GM19397 (cell line): ENCODE measurements around the gene PCDHA1.
"Not testable (repeated sequence)": the region's sequence is repeated elsewhere in the genome, so short reads cannot be mapped to it uniquely, and the experiment has no call there.

Experiments
- ATAC-seq: cut with Tn5 transposase; IDR thresholded peaks from one replicate; pipeline ENCODE4 v1.9.1; 2021; ENCODE audit warnings: mild to moderate bottlenecking, moderate library complexity; ENCODE audit not compliant: unreplicated experiment

PCDHA1 gene

GRCh38 chr5:140849831-140850634, 64.1 kb downstream of the PCDHA1 start:
- not testable (repeated sequence) for ATAC-seq

- ATAC-seq: no peak
Observed at GRCh38 chr5:140855772-140856674, 70.1 kb downstream of the PCDHA1 start, which contains the start of gene PCDHA10. PCDHA10 (plus strand) TSS chr5:140855897; CDS start chr5:140856049, 152 bp downstream.

GRCh38 chr5:140857177-140857986, 71.4 kb downstream of the PCDHA1 start:
- no peak for ATAC-seq

DNA sequence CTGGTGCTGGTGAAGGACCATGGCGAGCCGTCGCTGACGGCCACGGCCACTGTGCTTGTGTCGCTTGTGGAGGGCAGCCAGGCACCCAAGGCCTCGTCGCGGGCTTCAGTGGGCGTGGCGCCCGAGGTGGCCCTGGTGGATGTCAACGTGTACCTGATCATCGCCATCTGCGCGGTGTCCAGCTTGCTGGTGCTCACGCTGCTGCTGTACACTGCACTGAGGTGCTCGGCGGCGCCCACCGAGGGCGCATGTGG, 72.0 kb downstream of the PCDHA1 start:
- ATAC-seq: no peak

DNA sequence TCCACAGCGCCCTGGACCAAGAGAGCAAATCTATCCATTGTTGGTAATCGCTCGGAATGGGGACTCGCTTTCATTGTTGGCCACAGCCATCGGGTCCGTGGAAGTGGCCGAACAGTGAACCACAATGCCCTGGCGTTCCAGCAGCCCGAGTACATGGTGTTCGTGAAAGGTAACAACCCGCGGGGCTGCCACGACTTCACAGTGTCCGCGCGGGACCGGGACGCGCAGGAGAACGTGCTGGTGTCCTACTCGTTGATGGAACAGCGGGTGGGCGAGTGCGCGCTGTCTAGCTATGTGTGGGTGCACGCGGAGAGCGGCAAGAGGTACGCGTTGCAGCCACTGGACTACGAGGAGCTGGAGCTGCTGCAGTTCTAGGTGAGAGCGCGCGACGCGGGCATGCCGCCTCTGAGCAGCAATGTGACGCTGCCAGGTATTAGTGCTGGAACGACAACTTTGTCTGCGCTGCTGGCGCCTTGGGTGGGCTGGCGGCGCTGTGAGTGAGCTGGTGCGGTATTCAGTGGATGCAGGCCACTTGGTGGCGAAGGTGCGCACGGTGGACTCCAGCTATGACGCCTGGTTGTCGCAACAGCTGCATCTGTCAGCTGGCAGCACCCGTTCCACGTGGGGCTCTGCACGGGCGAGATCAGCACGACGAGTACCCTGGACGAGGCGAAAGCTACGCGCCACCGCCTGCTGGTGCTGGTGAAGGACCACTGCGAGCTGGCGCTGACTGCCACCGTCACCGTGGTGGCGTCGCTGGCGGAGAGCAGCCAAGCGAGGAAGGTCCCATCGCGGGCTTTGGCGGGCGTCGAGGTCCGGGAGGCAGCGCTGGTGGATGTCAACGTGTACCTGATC, 76.7 kb downstream of the PCDHA1 start:
- no peak for ATAC-seq

- ATAC-seq: no peak
Observed at GRCh38 chr5:140868721-140869554, 83.0 kb downstream of the PCDHA1 start, which contains the start of gene PCDHA11. PCDHA11 (plus strand) TSS chr5:140868957; CDS start chr5:140869104, 147 bp downstream.

GRCh38 chr5:140869555-140869886, 83.6 kb downstream of the PCDHA1 start:
- no peak for ATAC-seq

DNA sequence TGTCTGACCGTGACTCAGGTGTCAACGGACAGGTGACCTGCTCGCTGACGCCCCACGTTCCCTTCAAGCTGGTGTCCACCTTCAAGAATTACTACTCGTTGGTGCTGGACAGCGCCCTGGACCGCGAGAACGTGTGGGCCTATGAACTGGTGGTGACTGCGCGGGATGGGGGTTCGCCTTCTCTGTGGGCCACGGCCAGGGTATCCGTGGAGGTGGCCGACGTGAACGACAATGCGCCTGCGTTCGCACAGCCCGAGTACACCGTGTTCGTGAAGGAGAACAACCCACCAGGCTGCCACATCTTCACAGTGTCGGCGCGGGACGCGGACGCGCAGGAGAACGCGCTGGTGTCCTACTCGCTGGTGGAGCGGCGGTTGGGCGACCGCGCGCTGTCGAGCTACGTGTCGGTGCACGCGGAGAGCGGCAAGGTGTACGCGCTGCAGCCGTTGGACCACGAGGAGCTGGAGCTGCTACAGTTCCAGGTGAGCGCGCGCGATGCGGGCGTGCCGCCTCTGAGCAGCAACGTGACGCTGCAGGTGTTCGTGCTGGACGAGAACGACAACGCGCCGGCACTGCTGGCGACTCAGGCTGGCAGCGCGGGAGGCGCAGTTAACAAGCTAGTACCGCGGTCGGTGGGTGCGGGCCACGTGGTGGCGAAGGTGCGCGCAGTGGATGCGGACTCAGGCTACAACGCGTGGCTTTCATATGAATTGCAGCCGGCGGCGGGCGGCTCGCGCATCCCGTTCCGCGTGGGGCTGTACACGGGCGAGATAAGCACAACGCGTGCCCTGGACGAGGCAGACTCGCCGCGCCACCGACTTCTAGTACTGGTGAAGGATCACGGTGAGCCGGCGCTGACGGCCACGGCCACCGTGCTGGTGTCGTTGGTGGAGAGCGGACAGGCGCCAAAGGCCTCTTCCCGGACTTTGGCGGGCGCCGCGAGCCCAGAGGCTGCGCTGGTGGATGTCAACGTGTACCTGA, 84.6 kb downstream of the PCDHA1 start:
- ATAC-seq: no peak

GRCh38 chr5:140875085-140876065, 89.4 kb downstream of the PCDHA1 start, which contains the start of gene PCDHA12:
PCDHA12 (plus strand) TSS chr5:140875308; CDS start chr5:140875473, 165 bp downstream.
- ATAC-seq: no peak

GRCh38 chr5:140876541-140877261, 90.8 kb downstream of the PCDHA1 start:
- ATAC-seq: not testable (repeated sequence)

DNA sequence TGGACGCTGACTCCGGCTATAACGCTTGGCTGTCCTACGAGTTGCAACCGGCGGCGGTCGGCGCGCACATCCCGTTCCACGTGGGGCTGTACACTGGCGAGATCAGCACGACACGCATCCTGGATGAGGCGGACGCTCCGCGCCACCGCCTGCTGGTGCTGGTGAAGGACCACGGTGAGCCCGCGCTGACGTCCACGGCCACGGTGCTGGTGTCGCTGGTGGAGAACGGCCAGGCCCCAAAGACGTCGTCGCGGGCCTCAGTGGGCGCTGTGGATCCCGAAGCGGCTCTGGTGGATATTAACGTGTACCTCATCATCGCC, 91.3 kb downstream of the PCDHA1 start:
- ATAC-seq: no peak

DNA sequence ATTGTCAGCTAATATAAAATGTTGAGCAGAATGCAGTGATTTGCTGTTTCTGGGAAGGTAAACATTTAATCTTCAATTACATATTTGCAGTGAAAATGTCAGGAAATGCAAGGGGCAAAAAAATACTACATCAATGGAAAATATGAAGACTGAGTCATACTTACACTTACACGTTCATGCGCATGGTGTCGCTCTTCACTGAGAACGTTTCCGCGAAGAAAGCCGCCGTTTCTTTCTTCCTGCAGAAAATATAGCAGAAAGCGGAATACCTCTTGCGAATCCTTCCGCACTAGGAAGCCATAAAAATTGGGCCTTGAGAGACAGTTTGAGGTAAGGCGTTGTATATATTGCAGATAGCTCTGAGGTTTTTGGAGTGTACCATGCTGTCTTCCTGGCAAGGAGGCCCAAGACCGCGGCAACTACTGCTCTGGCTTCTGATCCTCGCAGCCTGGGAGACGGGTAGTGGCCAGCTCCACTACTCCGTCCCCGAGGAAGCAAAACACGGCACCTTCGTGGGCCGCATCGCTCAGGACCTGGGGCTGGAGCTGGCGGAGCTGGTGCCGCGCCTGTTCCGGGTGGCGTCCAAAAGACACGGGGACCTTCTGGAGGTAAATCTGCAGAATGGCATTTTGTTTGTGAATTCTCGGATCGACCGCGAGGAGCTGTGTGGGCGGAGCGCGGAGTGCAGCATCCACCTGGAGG, 96.1 kb downstream of the PCDHA1 start, which contains the start of gene PCDHA13:
TSS of gene PCDHA13 (plus strand) at position 236 of the 702 bp plus-strand sequence. CDS start at position 381, 145 bp downstream.
- ATAC-seq: no peak

- ATAC-seq: no peak
Observed at GRCh38 chr5:140882591-140882899, 96.6 kb downstream of the PCDHA1 start.

GRCh38 chr5:140883373-140883772, 97.4 kb downstream of the PCDHA1 start:
- ATAC-seq: no peak

- no peak for ATAC-seq
Observed at GRCh38 chr5:140883927-140884697, 98.2 kb downstream of the PCDHA1 start.
